Measurements from ENCODE around the gene CSNK2A2. TPM values are rescaled to one million over a fixed set of nuclear protein-coding genes. Genes with fewer than 3 reads are reported as not detected.

CSNK2A2 gene
- total RNA-seq, 2 experiments from 2014 or later: 113 to 114 TPM

- H3K4me1 Mint-ChIP-seq: no peaks in the 10 kb centered on the region
- H3K36me3 Mint-ChIP-seq: peaks cover 1% of the 10 kb centered on the region
- H3K27me3 Mint-ChIP-seq: peaks cover 26% of the 10 kb centered on the region
- no peak overlapping the region for H3K27ac Mint-ChIP-seq
- H3K9me3 Mint-ChIP-seq: peaks cover 6% of the 10 kb centered on the region
- H3K4me3 Mint-ChIP-seq: no peak overlapping the region
- DNase-seq: no peak
Measured at GRCh38 chr16:58212824-58213655, 15.1 kb upstream of the CSNK2A2 start.

DNA sequence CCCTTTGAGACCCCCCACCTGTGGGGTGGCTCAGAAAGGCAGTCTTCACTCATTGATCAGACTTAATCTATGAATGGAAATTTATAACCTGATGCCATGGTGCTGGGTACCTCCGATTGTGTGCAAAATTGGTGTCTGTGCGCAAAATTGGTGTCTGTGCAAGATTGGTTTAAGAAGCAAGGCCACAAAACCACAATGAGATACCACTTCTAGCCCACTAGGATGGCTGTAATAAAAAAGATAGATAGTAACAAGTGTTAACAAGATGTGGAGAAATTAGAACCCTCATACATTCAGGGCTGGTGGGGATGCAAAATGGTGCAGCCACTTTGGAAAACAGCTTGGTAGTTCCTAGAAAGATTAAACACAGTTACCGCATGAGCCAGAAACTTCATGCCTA lies 13.9 kb upstream of the CSNK2A2 start:
- no peaks in the 10 kb centered on the region for H3K4me1 Mint-ChIP-seq
- H3K9me3 Mint-ChIP-seq: peaks cover 1% of the 10 kb centered on the region
- peaks cover 28% of the 10 kb centered on the region for H3K27me3 Mint-ChIP-seq
- no peak for DNase-seq
- no peak overlapping the region for H3K4me3 Mint-ChIP-seq
- H3K36me3 Mint-ChIP-seq: peaks cover 1% of the 10 kb centered on the region
- H3K27ac Mint-ChIP-seq: no peak overlapping the region

GRCh38 chr16:58211245-58211644 lies 13.3 kb upstream of the CSNK2A2 start:
- peaks cover 1% of the 10 kb centered on the region for H3K9me3 Mint-ChIP-seq
- no peaks in the 10 kb centered on the region for H3K4me1 Mint-ChIP-seq
- no peak overlapping the region for H3K27ac Mint-ChIP-seq
- DNase-seq: no peak
- no peak overlapping the region for H3K4me3 Mint-ChIP-seq
- peaks cover 1% of the 10 kb centered on the region for H3K36me3 Mint-ChIP-seq
- H3K27me3 Mint-ChIP-seq: peaks cover 28% of the 10 kb centered on the region

DNA sequence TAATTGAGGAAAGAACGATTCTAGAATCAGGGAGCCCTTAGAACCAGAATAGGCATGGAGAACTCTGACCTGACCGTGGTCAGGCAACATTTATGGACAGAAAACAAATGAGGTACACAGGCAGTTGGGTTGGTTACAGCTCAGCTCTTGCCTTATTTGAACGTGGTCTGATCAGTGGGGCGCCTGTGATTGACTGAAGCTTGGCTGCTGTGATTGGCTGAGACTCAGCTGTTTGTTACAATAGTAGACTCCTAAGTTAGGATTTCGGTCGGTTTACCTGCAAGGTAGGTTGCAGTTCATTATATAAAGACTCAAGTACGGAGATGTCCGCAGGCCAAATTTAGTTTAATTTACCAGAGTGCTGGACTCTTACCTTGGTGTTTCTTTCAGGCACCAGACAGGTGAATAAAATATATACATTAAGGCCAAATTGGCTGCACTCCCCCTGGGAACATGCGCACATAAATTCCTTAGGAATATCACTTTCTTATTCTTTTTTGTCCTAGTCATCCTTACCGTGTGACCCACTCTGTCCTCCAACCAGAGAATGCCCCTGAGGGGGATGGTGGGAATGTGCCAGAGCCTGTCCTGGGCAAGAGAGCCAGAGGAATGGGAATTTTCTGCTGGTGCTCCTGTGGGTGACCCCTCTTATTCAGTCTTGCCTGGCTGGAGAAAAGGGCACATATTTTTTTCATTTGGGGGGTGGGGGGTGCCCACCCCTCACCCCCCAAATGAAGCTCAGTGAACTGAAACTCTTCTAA lies 7.5 kb upstream of the CSNK2A2 start:
- Mint-ChIP-seq H3K4me1 (no peaks in the 10 kb centered on the region), H3K36me3 (no peaks in the 10 kb centered on the region), H3K27me3 (peaks cover 23% of the 10 kb centered on the region), H3K4me3 (no peak overlapping the region), H3K9me3 (no peaks in the 10 kb centered on the region), H3K27ac (no peak overlapping the region)
- no peak for DNase-seq

DNA sequence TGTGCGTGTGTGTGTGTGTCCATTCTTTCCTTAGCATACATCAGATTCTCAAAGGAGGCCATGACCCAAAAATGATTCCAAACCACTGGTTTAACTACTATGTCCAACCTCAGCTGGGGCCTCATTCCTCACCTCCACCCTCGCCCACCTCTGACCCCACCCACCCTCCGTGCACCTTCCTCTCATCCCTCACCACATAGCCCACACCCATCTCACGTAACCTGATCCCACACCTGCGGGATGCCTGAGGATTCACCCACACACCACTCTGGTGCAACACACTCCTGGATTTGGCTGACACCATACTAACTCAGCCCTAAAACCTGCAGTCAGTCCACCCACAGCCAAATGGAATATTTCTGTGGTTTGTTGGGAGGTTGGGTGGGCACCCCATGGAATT lies 3.3 kb upstream of the CSNK2A2 start:
- no peak overlapping the region for H3K27ac Mint-ChIP-seq
- no peak overlapping the region for H3K4me3 Mint-ChIP-seq
- H3K9me3 Mint-ChIP-seq: no peaks in the 10 kb centered on the region
- peaks cover 9% of the 10 kb centered on the region for H3K36me3 Mint-ChIP-seq
- no peak for DNase-seq
- H3K4me1 Mint-ChIP-seq: peaks cover 15% of the 10 kb centered on the region
- peaks cover 18% of the 10 kb centered on the region for H3K27me3 Mint-ChIP-seq

DNA sequence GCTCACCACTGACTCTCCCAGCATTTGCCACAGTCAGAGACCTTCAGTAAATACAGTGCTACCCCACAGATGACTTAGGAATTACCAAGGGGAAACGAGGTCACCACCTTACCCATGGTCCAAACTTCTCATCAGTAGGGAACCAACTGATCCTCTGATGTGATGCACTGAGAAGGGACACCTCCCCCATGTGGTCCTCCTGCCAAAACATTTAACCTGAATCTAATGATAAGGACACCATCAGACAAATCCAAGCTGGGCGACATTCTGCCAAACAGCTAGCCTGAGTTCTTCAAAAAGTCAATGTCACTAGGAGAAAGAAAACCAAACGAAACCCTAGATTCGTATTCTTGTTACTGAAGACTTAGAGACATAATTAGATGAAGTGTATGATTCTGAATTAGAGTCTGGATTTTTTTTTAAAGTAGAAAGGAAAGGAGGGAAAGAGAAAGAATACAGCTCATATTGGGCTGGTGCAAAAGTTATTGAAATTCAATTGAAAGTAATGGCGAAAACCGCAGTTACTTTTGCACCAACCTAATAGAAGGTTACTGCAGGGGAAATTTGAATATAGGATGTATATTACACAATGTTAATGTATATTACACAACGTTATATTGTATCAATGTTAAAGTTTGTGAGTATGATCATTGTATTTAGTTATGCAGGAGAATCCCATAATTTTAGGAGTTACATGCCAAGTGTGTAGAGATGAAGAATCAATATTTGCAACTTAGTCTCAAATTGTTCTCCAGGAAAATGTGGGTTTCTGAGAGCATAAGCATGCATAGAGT lies 2.3 kb upstream of the CSNK2A2 start:
- H3K36me3 Mint-ChIP-seq: peaks cover 17% of the 10 kb centered on the region
- H3K27ac Mint-ChIP-seq: no peak overlapping the region
- peaks cover 15% of the 10 kb centered on the region for H3K27me3 Mint-ChIP-seq
- no peak overlapping the region for H3K4me3 Mint-ChIP-seq
- H3K4me1 Mint-ChIP-seq: peaks cover 24% of the 10 kb centered on the region
- no peak for DNase-seq
- H3K9me3 Mint-ChIP-seq: no peaks in the 10 kb centered on the region

GRCh38 chr16:58198803-58199411 lies 1.0 kb upstream of the CSNK2A2 start:
- Mint-ChIP-seq H3K9me3 (no peaks in the 10 kb centered on the region), H3K36me3 (peaks cover 23% of the 10 kb centered on the region), H3K27me3 (peaks cover 15% of the 10 kb centered on the region), H3K27ac (no peak overlapping the region), H3K4me1 (peaks cover 30% of the 10 kb centered on the region), H3K4me3 (peak overlapping the region; percentile 75)
- no peak for DNase-seq

- DNase-seq: peak; percentile 30
- H3K4me1 Mint-ChIP-seq: peaks cover 40% of the 10 kb centered on the region
Measured at GRCh38 chr16:58197314-58198012, 443 bp downstream of the CSNK2A2 start.

GRCh38 chr16:58196898-58197313 lies 1.0 kb downstream of the CSNK2A2 start:
- DNase-seq: no peak

More at GRCh38 chr16:58197314-58198012, 443 bp downstream of the CSNK2A2 start:
- H3K27ac Mint-ChIP-seq: peak overlapping the region; percentile 76
- no peaks in the 10 kb centered on the region for H3K9me3 Mint-ChIP-seq
- peaks cover 32% of the 10 kb centered on the region for H3K36me3 Mint-ChIP-seq
- H3K4me3 Mint-ChIP-seq: peak overlapping the region; percentile 92
- peaks cover 15% of the 10 kb centered on the region for H3K27me3 Mint-ChIP-seq

DNA sequence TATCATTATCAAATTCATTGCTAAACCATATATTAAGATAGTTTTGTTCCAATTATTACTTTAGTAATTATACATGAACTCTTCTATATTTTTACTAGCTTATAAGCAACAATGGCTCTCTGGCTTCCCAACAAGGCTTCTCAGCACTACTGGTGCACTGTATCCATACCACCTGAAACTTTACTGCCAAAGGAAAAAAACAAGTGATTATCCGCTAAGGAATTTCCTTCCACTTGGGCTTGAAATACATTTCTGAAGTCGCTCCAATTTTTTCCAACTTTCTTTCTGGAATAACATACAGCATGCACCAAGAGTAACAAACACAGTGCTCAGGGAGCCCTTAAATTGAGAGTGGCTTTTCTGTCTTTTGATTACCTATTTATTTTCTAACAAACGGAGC lies 2.1 kb downstream of the CSNK2A2 start:
- Mint-ChIP-seq H3K4me1 (peaks cover 50% of the 10 kb centered on the region), H3K27ac (no peak overlapping the region), H3K9me3 (no peaks in the 10 kb centered on the region), H3K4me3 (peak overlapping the region; percentile 92), H3K27me3 (peaks cover 9% of the 10 kb centered on the region), H3K36me3 (peaks cover 46% of the 10 kb centered on the region)
- no peak for DNase-seq

More at GRCh38 chr16:58196898-58197313, 1.0 kb downstream of the CSNK2A2 start:
- peak overlapping the region; percentile 76 for H3K27ac Mint-ChIP-seq
- H3K27me3 Mint-ChIP-seq: peaks cover 15% of the 10 kb centered on the region
- peak overlapping the region; percentile 92 for H3K4me3 Mint-ChIP-seq
- H3K9me3 Mint-ChIP-seq: no peaks in the 10 kb centered on the region
- peaks cover 36% of the 10 kb centered on the region for H3K36me3 Mint-ChIP-seq
- H3K4me1 Mint-ChIP-seq: peaks cover 43% of the 10 kb centered on the region

DNA sequence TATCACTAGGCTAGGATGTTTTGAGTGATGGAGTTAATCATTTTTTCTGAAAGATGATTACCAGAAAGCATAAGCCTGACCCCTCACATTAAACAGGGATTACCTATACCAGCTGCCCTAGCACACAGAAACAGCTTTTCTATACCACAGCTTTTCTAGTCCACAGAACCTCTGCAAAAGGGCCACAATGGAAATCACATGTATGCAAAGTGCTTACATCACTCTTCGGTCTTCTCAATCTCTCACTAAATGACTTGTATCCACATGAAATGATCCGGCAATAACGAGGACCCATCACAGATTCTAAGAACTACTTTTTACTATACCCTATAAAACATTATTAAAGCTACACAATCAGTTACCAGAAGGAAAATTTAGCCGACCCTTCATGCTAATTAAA lies 2.6 kb downstream of the CSNK2A2 start:
- DNase-seq: no peak
- peaks cover 54% of the 10 kb centered on the region for H3K4me1 Mint-ChIP-seq
- H3K27ac Mint-ChIP-seq: no peak overlapping the region
- no peaks in the 10 kb centered on the region for H3K9me3 Mint-ChIP-seq
- H3K4me3 Mint-ChIP-seq: no peak overlapping the region
- peaks cover 8% of the 10 kb centered on the region for H3K27me3 Mint-ChIP-seq
- H3K36me3 Mint-ChIP-seq: peaks cover 50% of the 10 kb centered on the region

- Mint-ChIP-seq H3K9me3 (no peaks in the 10 kb centered on the region), H3K4me1 (peaks cover 54% of the 10 kb centered on the region), H3K27ac (no peak overlapping the region), H3K27me3 (peaks cover 3% of the 10 kb centered on the region), H3K36me3 (peaks cover 53% of the 10 kb centered on the region), H3K4me3 (no peak overlapping the region)
- DNase-seq: no peak
Measured at GRCh38 chr16:58194790-58195189, 3.1 kb downstream of the CSNK2A2 start.

GRCh38 chr16:58187665-58188421 lies 10.1 kb downstream of the CSNK2A2 start:
- peaks cover 56% of the 10 kb centered on the region for H3K36me3 Mint-ChIP-seq
- H3K4me3 Mint-ChIP-seq: no peak overlapping the region
- no peaks in the 10 kb centered on the region for H3K27me3 Mint-ChIP-seq
- no peak overlapping the region for H3K27ac Mint-ChIP-seq
- peaks cover 40% of the 10 kb centered on the region for H3K4me1 Mint-ChIP-seq
- no peak for DNase-seq
- no peaks in the 10 kb centered on the region for H3K9me3 Mint-ChIP-seq
